ENCODE measurements around the gene MAMDC4. TPM values are rescaled to one million over a fixed set of nuclear protein-coding genes. Genes with fewer than 3 reads are reported as not detected.
A peak's percentile ranks its signal among the peaks of the same experiment; 100 is the strongest.
"Not testable (repeated sequence)": the region's sequence is repeated elsewhere in the genome, so short reads cannot be mapped to it uniquely, and the experiment has no call there.

Gene MAMDC4
- total RNA-seq, 1 experiment from 2014 or later: 2.1 TPM

DNA sequence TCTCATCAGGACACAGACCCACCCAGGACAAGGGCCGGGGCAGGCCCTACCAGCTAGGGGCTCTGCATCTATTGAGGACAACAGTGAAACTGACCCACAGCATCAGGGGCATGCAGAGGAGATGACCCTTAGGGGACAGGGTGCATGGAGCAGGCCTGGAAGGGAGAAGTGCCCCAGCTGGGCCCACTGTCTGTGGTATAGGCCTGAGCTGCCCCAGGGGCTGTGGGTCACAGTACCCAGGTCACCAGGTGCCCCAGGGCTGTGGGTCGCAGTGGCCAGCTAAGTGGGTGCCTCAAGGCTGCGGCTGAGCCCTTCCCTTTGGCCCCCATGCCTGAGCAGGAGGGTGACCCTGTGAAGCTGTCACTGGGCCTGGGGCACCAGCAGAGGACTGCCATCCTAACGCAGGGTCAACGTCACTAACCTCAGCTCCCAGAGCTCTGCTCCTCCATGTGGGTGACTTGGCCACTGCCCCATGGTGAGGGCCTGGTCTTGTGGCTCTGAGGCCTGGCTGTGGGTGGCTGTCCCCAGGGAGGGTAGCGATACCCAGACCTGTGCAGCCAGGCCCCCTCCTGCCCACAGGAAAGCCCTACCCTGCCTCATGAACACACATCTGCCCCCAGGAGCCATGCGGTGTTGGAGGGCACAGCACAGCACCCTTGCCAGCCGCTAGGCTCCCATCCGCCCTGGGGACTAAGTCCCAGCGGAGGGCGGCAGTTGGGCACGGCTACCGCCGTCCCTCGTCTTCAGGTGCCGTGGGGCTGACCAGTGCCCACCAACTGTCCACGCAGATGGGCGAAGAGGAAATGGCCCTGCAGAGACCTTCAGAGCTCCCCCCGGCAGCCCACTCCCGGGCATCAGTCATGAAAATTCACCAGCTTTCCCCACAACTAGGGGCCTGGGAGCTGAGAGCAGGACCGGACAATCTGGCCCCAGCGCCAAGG lies 9.1 kb downstream of the MAMDC4 start:
- no peak for DNase-seq (ENCODE audit: low read depth)

GRCh38 chr9:136861874-136862457 lies 9.8 kb downstream of the MAMDC4 start:
- no peak for DNase-seq (ENCODE audit: low read depth)

- DNase-seq (ENCODE audit: low read depth): no peak
Observed at GRCh38 chr9:136862849-136863622, 10.9 kb downstream of the MAMDC4 start.

GRCh38 chr9:136863623-136864273 lies 11.6 kb downstream of the MAMDC4 start:
- DNase-seq (ENCODE audit: low read depth): no peak

- DNase-seq (ENCODE audit: low read depth): no peak
Observed at GRCh38 chr9:136865041-136865767, 13.1 kb downstream of the MAMDC4 start.

DNA sequence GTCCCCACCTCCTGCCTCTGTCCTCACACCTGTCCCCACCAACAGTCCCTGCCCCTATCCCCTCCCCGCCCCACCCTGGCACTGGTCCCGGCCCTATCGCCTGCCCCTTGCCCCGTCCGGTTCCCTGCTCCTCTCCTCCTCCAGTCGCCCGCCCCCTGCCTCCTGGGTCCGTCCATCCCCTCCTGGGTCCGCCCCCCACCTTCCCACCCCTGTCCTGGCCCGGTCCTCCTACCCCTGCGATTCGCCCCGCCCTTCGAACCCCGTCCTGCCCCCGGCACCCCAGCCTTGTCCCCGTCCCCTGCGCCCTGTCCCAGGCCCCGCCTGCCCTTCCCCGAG lies 13.6 kb downstream of the MAMDC4 start:
- peak; percentile 21 for DNase-seq (ENCODE audit: low read depth)

DNA sequence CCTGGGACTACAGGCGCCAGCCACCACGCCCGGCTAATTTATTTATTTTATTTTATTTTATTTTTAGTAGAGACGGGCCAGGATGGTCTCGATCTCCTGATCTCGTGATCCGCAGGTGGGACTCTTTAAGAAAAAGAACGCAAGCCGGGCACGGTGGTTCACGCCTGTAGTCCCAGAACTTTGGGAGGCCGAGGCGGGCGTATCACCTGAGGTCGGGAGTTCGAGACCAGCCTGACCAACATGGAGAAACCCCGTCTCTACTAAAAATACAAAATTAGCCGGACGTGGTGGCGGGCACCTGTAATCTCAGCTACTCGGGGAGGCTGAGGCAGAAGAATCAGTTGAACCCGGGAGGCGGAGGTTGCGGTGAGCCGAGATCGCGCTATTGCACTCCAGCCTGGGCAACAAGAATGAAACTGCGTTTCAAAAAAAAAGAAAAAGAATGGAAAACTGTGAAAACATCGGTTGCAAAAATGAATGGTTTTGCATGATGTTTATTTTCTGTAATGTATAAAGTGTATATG lies 14.8 kb downstream of the MAMDC4 start:
- DNase-seq (ENCODE audit: low read depth): not testable (repeated sequence)

DNA sequence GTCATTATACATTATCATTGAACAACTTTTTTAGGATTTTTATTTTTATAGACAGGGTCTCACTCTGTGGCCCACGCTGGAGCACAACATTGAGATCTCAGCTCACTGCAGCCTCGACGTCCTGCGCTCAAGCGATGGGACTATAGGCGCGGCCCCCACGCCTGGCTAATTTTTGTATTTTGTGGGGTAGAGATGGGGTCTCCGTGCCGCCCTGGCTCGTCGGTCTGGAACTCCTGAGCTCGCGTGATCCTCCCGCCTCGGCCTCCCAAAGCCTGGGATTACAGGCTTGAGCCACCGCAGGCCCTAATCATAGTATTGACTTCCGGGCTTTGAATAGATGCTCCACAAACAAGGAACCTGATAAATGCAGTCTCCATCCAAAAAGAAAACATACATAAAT lies 15.3 kb downstream of the MAMDC4 start:
- DNase-seq (ENCODE audit: low read depth): no peak

DNA sequence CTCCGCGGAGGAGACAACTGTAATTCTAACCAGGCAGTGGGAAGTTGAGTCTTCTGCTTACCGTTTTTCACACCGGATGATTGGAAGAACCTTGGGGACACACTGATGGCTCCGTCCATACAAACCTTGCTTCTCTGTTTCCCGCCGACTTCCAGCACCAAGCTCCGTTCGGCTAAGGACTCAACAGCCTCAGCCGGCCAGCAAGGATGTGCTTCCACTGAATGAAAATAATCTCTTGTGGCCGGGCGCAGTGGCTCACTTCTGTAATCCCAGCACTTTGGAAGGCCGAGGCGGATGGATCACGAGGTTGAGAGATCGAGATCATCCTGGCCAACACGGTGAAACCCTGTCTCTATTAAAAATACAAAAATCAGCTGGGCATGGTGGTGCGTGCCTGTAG lies 15.8 kb downstream of the MAMDC4 start:
- DNase-seq (ENCODE audit: low read depth): no peak

DNA sequence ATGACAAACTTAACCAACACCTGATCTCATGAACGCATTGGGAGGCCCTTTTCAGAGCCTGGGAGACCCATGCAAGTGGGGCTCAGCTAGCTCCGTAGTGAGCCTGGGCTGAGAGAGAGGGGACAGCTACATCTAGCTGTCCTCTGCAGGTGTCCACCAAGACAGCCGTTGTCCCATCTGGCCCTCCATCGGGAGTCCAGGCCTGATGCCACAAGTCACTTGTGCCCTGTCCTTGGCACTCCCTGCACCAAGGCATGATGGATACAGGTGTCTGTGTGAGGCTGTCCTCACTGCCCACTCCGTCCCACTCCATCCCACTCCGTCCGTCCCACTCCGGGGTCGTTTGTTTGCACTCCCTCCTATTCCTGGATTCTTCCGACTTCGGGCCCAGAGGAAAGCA lies 16.5 kb downstream of the MAMDC4 start:
- no peak for DNase-seq (ENCODE audit: low read depth)

DNA sequence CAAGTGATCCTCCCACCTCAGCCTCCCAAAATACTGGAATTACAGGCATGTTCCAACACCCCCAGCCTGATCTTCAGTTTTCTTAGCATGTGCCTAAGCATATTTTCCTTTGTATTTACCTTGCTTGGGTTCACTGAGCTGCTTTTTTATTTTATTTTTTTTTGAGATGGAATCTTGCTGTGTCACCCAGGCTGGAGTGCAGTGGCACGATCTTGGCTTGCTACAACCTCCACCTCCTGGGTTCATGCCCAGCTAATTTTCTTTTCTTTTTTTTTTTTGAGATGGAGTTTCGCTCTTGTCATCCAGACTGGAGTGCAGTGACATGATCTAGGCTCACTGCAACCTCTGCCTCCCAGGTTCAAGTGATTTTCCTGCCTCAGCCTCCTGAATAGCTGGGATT lies 17.5 kb downstream of the MAMDC4 start:
- DNase-seq (ENCODE audit: low read depth): not testable (repeated sequence)

- no peak for DNase-seq (ENCODE audit: low read depth)
Observed at GRCh38 chr9:136875155-136875554, 23.0 kb downstream of the MAMDC4 start.

DNA sequence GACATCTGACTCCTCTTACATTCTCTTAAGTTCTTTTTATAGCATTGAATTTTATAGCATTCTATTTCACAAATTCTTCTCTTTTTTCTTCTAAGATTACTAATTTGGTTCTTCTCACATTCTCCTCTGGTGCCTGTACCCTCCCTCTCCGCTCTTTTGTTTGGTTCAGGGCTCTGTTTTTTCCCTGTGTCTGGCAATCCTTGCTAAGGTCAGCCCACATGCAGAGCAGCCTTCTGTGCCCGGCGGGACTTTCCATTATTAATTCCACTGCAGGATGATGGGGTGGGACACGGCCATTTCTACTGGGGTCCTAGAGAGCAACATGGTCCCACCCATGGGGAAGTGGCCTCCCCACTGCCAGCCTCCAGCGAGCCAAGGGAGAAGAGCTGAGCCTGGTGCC lies 24.3 kb downstream of the MAMDC4 start:
- DNase-seq (ENCODE audit: low read depth): no peak

DNA sequence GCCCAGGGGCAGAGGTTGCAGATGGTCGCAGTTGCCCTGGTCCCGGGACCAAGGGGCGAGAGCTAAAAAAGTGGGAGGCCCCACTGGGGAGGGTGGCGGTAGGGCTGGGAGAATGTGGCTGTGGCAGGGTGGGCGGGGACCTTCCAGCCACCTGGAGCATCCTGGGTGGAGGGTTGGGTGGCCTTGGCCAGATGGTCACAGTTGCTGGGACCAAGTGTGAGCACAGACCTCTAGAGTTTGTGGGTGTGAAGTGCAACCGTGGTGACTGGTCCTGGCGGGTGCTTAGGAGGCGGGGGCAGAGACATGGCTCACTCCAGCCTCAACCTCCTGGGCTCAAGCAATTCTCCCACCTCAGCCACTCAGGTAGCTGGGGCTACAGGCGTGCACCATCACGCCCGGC lies 28.5 kb downstream of the MAMDC4 start:
- DNase-seq (ENCODE audit: low read depth): no peak

GRCh38 chr9:136881691-136882108 lies 29.6 kb downstream of the MAMDC4 start:
- peak; percentile 63 for DNase-seq (ENCODE audit: low read depth)

GRCh38 chr9:136882109-136882946 lies 30.2 kb downstream of the MAMDC4 start:
- DNase-seq (ENCODE audit: low read depth): peak; percentile 98

- not testable (repeated sequence) for DNase-seq (ENCODE audit: low read depth)
Observed at GRCh38 chr9:136882947-136883283, 30.8 kb downstream of the MAMDC4 start.

DNA sequence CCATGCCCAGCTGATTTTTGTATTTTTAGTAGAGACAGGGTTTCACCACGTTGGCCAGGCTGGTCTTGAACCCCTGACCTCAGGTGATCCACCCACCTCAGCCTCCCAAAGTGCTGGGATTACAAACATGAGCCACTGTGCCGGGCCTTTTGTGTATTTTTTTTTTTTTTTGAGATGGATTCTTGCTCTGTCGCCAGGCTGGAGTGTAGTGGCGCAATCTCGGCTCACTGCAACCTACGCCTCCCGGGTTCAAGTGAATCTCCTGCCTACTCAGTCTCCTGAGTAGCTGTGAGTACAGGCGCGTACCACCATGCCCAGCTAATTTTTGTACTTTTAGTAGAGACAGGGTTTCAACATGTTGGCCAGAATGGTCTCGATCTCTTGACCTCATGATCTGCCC lies 31.5 kb downstream of the MAMDC4 start:
- not testable (repeated sequence) for DNase-seq (ENCODE audit: low read depth)

DNA sequence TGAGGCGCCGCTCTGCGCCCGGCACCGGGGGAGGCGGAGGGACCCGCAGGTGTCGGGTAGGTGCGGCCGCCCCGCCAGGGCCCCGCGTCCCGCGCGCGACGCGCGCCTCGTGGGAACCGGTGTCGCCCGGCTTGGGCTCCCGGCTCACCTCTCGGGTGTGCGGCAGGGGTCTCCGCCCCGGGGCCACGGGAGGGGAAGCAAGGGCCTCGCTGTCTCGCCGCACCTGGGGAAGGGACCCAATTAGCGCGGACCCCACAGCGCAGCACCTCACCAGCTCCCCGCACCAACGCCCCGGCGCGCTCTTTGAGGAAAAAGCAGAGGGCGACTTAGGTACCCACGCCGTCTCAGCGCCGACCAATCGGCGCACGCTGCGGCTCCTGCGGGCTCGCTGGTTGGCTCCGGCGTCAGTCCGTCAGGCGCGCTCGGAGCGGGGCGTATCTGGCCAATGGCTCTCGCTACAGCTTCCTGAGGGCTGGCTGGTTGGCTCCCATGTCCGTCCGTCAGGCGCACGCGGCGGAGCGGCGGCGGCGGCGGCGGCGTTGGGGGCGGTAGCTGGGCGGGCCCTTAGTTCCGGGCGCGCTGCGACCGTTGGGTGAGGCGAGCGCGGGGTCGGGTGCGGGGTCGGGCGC lies 33.9 kb downstream of the MAMDC4 start, which contains the start of gene TRAF2:
TRAF2 (plus strand) TSS at position 567 of the 629 bp plus-strand sequence. CDS start 12,225 bp downstream, outside the sequence.
- DNase-seq (ENCODE audit: low read depth): peak; percentile 100
